Myocyte (in vitro differentiated cells): ENCODE data around the gene DENND5A. TPM values are rescaled to one million over a fixed set of nuclear protein-coding genes. Genes with fewer than 3 reads are reported as not detected.

ENCODE experiments used
- DNase-seq: peaks from one replicate; pipeline ENCODE4 v3.0.0-alpha.2; 2012; ENCODE audit warnings: low read depth
- polyA plus RNA-seq: library from polyadenylated mRNA; unstranded; fragments of >200 nt; gene quantifications from one replicate; pipeline ENCODE4 v1.2.1, GENCODE V29; 2012; ENCODE audit warnings: missing spikeins
- total RNA-seq: library from RNA; depleted of rRNA; stranded (reverse); fragments of >200 nt; gene quantifications from 2 replicates; pipeline ENCODE4 v1.2.3, GENCODE V29; 2014

Gene DENND5A
- total RNA-seq: 55.3 and 69.5 TPM in 2 replicates
- polyA plus RNA-seq: 102 TPM

DNA sequence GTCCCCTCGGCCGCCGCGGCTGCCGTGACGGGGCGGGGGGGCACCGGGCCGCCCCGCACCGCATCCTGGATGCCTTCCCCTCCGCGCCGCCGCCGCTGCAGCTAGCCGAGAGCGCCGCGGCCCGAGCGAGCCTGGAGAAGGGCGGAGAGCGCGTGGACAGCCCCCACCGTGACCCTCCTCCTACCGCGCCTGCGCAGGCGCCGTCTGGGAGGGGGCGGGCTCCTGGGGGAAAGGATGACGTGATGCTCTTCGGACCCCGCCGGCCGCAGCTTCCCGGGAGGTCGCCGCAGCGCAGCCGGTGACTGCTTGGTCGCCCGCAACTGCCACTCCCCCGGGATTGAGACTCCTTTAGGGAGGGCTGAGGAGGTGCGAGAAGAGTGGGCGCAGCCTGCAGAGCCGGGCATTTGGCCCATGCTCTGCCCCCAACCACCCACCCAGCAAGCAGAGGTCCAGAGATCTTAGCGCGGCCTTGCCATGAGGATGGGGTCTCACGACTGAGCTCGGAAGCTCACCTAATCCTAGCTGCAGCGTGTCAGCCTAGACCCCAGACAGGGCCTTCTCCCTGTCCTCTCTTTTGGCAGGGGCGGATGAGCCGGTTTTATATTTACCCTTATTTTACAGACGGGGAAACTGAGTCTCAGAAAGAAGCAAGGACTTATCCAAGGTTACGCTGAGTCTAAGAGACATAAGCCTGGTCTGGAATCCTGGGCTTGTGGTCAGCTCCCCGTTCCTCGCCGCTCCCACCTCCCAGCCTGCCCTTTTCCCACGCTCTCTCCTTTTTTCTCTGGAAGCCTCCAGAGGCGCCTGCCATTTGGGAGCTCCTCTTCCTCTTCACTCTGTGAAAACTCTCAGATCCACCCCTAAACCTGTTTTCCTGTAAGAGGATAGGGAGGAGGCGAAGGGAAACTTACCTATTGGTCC is at the start of gene DENND5A:
Gene DENND5A (minus strand): TSS at position 140 of the 921 bp plus-strand sequence. CDS start 281 bp downstream, outside the sequence.
- DNase-seq: peak; percentile 91

DNA sequence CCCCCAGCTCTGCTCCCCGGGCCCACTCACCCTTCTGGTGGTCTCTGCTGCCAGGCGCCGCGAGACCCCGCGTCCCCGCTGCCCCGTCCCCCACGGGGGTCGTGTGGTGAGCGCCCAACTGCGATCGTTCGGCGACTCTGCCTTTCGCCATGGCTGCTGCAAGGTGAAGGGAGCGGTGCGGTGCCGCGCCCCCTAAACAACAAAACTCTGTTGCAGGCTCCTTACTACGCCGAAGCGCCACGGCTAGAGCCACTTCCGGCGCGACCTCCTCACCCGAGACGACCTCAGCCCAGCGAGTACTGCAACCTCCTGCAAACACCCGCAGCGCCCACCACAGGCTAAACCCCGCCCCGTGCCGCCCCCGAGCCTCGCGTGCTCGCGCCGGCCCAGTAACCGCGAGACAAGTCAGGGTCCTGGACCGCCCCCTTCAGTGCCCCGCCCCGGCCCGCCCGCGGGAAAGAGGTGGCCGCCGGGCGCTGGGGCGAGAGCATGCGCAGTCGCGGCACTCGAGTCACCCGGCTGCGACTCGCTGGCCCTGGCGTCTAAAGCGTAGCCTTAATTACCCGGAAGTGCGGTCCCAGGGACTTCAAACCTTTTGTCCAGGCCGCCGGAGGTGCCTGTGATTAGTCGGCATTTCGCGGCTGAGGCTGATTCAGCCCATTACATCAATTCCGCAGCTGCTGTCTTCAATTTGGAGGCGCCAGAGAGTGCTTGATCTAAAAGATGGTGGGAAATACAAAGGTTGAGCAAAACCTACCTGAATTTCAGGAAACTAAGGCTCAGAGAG is 49.3 kb upstream of the DENND5A start, which contains the start of gene TMEM41B:
Gene TMEM41B (minus strand): TSS at position 303 of the 787 bp plus-strand sequence. CDS start 152 bp downstream, at position 151.
- DNase-seq: peak; percentile 100

DNA sequence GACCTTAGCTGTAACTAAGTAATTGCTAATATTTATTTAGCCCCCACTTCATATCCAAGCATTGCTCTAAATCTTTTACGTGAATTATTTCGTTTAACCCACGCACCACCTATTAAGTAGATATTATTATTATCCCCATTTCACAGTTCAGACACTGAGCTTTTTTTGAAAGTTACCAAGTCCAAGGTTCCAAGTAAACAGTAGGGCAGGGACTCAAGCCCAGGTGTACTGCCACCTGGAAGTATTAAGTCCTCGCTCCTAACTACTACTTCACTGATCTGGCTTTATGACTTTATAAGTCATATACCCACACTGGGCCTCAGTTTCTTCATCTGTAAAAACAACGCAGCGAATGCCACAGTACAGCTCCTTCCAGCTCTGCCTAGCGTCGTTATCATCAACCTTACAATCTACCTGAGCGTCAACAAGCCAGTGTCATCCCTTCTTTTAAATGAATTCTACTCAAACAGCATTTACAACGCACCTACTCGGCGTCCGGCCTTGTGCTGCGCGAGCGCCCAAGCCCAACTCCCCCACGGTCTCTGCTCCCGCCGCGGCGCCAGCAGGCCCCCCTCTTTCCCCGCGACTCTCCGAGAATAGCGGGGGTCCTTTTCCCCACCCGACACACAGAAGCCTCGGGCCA is 48.6 kb upstream of the DENND5A start:
- DNase-seq: no peak

DNA sequence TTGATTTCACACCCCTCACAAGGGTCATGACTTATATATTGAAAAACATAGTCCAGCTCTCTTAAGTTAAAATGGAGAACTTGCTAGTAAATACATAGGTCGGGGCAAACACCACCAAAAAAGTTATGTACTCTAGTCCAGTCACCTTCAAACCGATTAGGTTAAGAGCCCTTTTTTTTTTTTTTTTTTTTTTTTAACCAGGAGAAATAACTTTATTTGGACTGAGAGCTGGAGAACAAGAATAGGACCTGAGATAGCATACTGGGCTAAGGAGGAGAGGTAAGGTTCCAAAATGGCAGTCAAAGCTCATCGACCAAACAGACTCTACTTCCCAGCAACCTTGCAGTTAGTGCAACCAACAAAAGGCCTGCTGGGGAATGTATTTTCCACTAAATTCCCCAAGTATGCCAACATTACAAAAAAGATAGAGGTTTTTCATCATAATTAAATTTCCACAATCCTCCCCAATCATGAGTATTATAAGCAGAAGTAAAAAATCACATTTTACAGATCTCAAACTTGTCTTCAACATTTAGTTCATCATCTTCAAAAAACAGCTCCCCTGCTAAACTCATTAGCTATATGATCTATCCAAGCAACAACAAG is 45.4 kb upstream of the DENND5A start:
- DNase-seq: no peak

DNA sequence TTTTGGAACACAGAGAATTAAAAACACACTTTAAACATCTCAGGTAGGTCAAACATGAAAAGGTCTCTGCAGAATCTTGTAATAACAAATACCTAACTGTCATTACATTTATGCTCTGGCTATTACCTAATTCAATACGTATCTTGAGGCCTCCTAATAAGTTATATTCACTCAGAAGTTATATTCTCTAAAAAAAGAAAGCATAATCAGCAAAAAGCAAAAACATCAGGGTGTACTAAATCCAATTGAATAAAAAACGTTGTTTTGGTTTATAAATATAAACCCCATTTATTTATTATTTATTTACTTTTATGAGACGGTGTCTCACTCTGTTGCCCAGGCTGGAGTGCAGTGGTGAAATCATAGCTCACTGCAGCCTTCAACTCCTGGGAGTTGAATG is 39.0 kb upstream of the DENND5A start:
- no peak for DNase-seq

DNA sequence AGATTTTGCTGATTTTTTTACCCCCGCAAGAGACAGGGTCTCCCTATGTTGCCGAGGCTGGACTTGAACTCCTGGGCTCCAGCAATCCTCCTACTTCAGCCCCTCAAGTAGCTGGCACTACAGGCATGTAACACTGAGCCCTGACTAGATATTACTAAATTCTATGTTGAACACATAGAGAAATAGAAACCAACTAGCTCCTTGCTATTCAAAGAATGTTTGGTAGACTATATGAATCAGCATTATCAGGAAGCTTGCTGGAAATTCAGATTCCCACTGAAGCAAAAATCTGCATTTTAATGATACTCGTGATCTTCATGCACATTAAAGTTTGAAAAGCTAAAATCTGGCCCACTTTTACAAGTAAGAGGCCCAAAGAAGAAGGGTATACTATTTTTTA is 37.3 kb upstream of the DENND5A start:
- DNase-seq: no peak

DNA sequence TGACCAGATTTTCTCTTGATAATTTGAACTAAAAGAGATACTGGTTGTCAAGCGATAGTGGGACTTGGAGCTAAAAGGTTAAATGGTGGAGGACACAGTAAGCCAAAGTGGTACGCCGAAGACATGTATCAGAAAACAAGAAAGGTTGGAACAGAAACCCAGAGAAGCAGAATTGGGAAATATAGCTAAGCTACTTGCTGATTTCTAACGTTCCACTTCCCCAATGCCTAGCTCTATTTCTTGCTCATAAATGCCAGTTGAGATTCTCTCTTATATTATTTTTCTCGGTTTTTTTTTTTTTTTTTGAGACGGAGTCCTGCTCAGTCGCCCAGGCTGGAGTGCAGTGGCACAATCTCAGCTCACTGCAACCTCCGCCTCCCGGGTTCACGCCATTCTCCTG is 36.6 kb upstream of the DENND5A start:
- no peak for DNase-seq

DNA sequence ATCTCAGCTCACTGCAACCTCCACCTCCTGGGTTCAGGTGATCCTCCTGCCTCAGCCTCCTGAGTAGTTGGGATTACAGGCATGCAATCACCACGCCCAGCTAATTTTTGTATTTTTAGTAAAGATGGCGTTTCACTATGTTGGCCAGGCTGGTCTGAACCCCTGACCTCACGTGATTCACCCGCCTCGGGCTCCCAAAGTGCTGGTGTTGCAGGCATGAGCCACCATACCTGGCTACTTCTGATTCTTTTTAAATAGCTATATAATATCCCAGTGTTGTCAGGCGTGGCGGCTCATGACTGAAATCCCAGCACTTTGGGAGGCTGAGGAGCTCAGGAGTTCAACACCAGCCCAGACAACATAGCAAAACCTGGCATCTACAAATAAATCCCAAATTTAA is 28.5 kb upstream of the DENND5A start:
- DNase-seq: no peak

DNA sequence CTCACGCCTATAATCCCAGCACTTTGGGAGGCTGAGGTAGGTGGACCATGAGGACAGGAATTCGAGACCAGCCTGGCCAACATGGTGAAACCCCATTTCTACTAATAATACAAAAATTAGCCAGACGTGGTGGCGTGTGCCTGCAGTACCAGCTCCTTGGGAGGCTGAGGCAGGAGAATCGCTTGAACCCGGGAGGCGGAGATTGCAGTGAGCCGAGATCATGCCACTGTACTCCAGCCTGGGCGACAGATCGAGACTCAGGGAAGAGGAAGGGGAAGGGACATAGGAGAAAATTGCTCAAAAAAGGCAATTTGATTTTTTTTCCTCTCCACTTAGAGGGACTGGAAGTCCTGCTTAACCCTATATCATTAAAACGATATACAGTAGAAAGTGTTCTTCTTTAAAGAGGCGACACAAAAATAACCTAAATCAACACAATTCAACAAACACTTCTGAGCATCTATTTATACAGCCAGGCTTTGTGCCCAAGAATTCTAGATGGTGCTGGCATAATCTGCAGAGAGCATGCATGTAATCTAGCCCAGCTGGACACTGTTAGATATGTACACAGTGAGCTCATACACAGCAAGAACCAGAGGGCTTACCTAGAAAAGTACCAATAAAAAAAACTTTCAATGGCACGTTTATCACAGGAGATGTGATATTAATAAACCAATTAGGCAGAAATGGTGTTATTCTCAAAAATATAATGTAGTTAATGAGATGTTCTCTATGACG is 20.9 kb upstream of the DENND5A start:
- DNase-seq: no peak

DNA sequence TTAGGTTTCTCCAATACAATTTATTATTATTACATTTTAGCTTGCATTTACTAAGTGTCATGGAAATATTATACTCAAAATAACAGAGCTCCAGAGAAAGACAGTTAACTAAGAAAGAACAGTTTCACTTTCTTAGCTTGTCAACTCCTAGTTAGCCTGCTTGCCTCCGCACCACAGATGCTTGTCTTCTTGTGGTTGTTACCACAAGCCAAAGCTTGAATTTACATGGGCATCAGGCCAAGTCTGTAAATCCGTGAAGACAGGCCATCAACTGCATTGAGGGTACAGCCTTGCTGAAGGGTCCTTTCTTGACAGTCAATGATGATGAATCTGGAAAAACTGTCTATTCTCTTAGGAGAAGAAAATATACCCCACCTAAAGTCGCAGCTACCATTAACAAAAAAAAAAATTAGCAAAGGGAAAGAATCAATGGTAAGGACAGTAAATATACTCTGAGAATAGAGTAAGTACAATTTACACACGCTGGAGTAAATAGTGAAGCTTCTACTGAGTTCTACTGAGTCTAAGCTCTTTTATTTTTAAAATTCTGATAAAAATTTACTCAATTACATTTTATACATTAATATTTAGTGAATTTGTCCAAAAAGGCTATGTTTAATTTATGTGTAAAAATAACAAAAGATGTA is 15.6 kb upstream of the DENND5A start:
- peak; percentile 81 for DNase-seq

DNA sequence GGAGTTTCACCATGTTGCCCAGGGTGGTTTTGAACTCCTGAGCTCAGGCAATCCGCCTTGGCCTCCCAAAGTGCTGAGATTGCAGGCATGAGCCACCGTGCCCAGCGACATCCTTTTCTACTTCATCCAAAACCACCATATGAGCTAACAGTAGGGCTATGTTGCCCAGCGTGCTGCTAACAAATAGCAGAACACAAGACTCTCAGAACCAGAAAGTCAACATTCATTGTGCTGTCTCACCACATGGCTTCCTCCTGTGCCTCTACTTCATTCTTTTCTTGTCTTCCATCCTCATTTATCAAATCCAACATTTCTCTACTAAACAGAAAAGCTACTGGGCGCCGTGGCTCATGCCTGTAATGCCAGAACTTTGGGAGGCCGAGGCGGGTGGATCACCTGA is 12.0 kb upstream of the DENND5A start:
- no peak for DNase-seq

DNA sequence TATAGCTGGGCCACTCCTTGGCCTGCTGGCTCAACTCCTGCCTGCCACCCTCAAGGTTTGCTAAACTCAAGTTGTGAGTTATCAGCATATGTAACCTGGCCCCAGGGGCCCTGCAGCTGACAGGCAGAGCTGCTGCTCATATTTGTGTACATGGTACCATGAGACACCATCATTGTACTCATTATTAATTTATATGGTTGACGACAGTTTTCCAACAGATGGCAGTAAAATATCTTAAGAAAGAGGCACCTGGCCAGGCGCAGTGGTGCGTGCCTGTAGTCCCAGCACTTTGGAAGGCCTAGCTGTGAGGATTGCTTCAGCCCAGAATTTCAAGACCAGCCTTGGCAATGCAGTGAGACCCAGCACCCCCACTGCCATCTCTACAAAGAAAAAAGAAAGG is 11.4 kb upstream of the DENND5A start:
- no peak for DNase-seq

DNA sequence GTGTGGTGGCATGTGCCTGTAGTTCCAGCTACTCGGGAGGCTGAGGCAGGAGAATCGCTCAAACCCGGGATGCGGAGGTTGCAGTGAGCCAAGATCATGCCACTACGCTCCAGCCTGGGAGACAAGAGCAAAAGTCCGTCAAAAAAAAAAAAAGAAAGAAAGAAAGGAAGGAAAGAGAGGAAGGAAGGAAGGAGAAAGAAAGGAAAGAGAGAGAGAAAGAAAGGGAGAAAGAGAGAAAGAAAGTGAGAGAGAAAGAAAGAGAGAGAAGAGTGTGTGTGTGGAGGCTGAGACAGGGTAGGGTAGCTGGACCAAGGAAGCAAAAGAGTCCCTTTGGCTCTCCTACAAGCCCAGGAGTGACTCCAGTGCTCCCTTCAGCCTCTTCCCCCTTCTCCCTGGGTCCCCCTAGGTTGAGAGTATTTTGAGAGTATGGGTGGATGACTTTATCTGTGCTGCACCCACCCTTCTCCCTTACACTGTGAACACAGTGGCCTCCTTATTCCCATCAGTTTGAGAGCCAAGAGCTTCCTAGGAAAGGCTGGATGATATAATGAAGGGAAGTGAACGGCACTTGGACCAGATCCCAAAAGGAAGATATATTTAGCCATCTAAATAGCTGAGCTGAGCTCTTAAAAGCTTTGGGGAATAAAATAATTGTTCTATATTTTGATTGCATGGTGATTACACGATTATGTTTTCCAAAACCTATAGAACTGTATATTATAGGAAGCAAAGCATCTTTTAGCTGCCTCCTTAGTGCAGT is 9.5 kb upstream of the DENND5A start:
- DNase-seq: no peak

DNA sequence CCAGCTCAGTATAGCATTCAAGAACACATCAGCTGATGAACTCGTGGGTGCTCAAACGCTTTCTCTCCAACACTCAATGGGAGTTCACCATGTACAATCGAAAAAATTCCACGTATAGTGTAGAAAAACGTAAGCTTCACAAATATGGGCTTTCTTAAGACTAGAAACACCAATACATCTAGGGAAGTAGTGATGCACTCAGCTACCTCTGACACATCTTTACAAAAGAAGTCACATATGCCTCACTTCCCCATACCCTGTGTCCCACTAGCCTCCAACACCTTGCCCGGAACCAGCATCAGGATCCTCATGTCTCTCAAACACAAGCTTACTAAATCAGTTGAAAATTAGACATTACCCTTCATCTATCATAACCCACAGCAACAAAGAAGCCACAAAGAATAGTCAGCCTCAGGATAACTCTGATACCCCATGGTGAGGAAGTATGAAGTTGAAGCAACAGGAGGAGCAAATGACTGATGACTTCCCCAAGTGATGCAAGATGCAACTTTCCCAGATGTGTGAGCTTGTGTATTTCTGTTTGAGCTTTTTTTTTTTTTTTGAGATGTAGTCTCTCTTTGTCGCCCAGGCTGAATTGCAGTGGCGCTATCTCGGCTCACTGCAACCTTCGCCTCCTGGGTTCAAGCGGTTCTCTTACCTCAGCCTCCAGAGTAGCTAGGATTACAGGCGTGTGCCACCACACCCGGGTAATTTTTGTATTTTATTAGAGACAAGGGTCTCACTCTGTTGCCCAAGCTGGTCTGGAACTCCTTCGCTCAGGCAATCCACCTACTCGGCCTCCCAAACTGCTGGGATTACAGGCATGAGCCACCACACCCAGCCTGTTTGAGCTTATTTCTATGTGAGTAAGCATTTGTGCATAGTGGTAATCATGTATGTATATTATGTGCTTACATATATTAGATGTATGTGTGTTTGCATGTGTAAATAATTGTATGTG is 8.5 kb upstream of the DENND5A start:
- DNase-seq: no peak

DNA sequence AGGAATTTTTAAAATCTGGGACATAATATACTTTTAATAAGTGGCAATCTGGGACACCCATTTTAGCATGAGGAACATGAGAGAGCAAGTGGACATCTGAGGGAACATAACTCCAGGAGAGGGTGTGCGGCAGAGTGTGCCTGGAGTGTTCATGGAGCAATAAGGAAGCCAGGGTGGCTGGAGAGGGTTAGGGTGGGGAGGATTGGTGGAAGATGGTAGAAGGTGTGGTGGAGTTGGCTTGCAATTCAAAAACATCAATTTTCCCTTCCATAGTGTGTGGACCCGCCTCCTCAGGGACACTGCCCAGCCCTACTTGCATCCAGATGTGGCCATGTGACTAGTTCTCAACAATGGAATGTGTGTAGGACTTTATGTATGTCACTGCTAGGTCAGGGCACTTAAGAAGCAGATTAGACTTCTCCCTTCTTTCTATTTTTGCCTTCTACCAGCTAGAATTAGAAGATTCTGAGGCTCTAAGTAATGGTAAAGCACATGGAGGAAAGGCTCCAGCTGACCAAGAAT is 4.4 kb upstream of the DENND5A start:
- DNase-seq: no peak

DNA sequence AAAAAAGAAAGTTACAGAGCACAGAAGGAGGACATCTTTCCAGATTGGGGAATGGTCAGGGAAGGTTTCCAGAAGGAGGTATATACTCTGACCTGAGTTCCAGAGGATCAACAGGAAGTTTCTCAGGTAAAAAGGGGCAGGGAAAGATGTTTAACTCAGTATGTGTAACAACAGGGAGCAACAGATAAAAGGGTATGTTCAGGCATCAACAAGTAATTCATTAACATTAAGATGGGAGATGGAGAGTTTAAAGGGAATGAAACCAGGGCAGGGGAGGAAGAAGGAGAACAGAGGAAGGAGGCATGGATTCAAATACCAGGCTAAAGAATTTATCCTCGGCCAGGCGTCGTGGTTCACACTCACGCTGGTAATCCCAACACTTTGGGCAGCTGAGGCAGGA is 2.5 kb upstream of the DENND5A start:
- no peak for DNase-seq

DNA sequence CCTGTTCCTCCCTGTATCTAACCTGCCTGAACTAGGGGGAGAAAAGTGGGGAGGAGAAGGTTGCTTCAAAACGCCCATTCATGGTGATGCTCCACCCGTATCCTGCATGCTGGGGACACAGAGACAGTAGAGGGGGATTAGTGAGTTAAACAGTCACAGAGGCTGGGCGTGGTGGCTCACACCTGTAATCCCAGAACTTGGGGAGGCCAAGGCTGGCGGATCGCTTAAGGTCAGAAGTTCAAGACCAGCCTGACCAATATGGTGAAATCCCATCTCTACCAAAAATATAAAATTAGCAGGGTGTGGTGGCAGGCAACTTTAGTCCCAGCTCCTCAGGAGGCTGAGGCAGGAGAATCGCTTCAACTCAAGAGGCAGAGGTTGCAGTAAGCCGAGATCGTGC is 1.8 kb upstream of the DENND5A start:
- DNase-seq: no peak
